ENCODE data around the gene STOML2.

DNA sequence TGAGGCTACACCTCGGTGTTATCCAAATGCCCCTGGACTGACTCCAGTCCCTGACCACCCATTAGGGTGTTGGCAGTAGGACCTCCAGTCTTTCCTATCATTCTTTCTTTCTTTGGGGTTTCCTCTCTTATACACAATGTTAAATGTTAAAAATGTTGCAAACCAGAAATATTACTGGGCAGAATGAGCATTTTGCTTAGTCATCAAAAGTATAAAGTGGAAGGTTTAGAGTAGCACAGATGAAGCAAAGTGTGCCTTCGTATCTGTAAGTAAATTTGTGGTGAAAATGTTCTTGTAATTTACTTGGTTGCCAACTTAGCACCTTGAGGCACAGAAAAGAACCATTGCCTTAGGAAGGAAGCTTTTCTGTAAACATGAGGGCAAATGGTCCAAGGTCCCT lies 37.2 kb upstream of the STOML2 start:
- TF ChIP-seq, protein P1, sequence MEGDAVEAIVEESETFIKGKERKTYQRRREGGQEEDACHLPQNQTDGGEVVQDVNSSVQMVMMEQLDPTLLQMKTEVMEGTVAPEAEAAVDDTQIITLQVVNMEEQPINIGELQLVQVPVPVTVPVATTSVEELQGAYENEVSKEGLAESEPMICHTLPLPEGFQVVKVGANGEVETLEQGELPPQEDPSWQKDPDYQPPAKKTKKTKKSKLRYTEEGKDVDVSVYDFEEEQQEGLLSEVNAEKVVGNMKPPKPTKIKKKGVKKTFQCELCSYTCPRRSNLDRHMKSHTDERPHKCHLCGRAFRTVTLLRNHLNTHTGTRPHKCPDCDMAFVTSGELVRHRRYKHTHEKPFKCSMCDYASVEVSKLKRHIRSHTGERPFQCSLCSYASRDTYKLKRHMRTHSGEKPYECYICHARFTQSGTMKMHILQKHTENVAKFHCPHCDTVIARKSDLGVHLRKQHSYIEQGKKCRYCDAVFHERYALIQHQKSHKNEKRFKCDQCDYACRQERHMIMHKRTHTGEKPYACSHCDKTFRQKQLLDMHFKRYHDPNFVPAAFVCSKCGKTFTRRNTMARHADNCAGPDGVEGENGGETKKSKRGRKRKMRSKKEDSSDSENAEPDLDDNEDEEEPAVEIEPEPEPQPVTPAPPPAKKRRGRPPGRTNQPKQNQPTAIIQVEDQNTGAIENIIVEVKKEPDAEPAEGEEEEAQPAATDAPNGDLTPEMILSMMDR (IDR thresholded peaks at IDR 0.05): no peak
- no peak for TF ChIP-seq POLR2A (IDR thresholded peaks at IDR 0.05)
